ENCODE measurements around the gene TMEM18.
A peak's percentile ranks its signal among the peaks of the same experiment; 100 is the strongest.

Gene TMEM18

GRCh38 chr2:678964-679363 lies 1.8 kb upstream of the TMEM18 start:
- H3K4me3 ChIP-seq (replicated peaks in 1 of 2; ENCODE audit: low read depth in 2 of 2, low read length in 2 of 2), result no peak overlapping the region
- TF ChIP-seq, protein P1, sequence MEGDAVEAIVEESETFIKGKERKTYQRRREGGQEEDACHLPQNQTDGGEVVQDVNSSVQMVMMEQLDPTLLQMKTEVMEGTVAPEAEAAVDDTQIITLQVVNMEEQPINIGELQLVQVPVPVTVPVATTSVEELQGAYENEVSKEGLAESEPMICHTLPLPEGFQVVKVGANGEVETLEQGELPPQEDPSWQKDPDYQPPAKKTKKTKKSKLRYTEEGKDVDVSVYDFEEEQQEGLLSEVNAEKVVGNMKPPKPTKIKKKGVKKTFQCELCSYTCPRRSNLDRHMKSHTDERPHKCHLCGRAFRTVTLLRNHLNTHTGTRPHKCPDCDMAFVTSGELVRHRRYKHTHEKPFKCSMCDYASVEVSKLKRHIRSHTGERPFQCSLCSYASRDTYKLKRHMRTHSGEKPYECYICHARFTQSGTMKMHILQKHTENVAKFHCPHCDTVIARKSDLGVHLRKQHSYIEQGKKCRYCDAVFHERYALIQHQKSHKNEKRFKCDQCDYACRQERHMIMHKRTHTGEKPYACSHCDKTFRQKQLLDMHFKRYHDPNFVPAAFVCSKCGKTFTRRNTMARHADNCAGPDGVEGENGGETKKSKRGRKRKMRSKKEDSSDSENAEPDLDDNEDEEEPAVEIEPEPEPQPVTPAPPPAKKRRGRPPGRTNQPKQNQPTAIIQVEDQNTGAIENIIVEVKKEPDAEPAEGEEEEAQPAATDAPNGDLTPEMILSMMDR (IDR thresholded peaks at IDR 0.05; ENCODE audit: low read depth, low read length), result no peak
- no peak for DNase-seq (ENCODE audit: low read depth in 2 of 2)

DNA sequence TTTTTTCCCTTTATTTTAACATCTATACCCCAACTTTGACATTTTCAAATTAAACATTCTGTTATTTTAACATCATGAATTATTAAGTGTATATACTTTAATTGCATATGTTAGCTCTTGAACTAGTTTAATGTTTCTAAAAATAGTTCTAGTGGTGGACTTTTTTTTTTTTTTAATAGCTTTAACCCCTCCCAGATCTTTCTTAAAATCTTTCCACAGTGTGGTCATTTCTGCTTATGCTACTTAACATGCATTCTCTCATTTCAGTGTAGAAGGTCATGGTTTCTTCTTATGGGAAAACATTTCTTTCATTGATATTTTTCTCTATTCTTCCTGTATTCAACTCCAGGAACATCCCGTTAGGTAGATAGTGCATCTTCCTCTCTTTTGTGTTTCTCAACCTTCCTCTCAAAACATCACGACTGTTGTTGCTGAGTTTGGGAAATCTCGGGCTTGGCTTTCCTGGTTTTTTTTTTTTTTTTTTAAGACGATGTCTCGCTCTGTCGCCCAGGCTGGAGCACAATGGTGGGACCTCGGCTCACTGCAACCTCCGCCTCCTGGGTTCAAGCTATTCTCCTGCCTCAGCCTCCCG lies 849 bp upstream of the TMEM18 start:
- DNase-seq (ENCODE audit: low read depth in 2 of 2), result peak; percentile 17 to 18
- H3K4me3 ChIP-seq (replicated peaks in 1 of 2; ENCODE audit: low read depth in 2 of 2, low read length in 2 of 2), result peak overlapping the region; percentile 94 to 97
- TF ChIP-seq, protein P1 (IDR thresholded peaks at IDR 0.05; ENCODE audit: low read depth, low read length), result no peak

GRCh38 chr2:676647-677055 lies 555 bp downstream of the TMEM18 start:
- peak; percentile 99 for DNase-seq (ENCODE audit: low read depth in 2 of 2)
- TF ChIP-seq, protein P1 (IDR thresholded peaks at IDR 0.05; ENCODE audit: low read depth, low read length), result no peak
- H3K4me3 ChIP-seq (replicated peaks in 1 of 2; ENCODE audit: low read depth in 2 of 2, low read length in 2 of 2), result peak overlapping the region; percentile 70 to 77

- peak overlapping the region; percentile 70 to 77 for H3K4me3 ChIP-seq (replicated peaks in 1 of 2; ENCODE audit: low read depth in 2 of 2, low read length in 2 of 2)
- TF ChIP-seq, protein P1 (IDR thresholded peaks at IDR 0.05; ENCODE audit: low read depth, low read length), result peak; percentile 55
- peak; percentile 83 to 96 for DNase-seq (ENCODE audit: low read depth in 2 of 2)
Observed at GRCh38 chr2:675982-676646, 1.1 kb downstream of the TMEM18 start.

DNA sequence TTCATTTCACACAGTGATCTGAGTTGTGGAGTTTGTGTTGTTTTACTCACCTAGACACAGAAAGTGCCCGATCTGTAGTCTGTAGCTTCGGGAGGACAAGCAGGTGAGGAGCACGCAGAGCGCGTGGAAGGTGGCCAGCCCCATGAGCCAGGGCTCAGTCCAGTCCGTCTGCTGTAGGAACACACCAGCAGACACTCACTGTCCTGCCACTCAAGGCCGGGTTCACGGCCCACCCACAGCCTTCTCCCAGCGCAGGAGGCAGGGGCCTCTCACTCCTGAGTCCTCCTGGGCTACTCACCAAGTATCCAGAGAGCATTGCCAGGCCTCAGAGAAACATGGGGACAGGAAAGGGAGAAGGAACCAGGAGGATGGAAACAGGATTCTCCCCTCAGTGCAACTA lies 1.7 kb downstream of the TMEM18 start:
- TF ChIP-seq, protein P1 (IDR thresholded peaks at IDR 0.05; ENCODE audit: low read depth, low read length), result no peak
- peak in 1 of 2 donors; percentile 15 for DNase-seq (ENCODE audit: low read depth in 2 of 2)
- H3K4me3 ChIP-seq (replicated peaks in 1 of 2; ENCODE audit: low read depth in 2 of 2, low read length in 2 of 2), result no peak overlapping the region

DNA sequence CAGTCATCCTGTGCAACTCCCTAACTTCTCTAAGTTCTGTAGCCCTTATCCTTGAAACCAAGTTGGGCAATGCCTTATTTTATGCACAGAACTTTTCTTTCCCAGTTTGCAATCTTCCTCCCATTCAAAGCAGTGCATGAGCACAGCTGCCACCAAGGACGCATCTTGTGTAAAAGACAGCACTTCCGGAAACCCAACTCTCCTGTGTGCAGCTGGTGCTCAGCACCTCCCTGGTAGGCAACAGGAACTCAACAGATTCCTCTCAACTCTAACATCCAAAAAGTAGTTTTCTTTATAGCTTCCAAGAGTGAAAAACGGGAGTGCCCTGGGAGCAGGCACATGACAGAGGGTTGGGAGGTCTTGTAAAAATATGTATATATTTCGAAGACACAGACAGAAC lies 2.2 kb downstream of the TMEM18 start:
- DNase-seq (ENCODE audit: low read depth in 2 of 2), result peak in 1 of 2 donors; percentile 1
- TF ChIP-seq, protein P1 (IDR thresholded peaks at IDR 0.05; ENCODE audit: low read depth, low read length), result no peak
- H3K4me3 ChIP-seq (replicated peaks in 1 of 2; ENCODE audit: low read depth in 2 of 2, low read length in 2 of 2), result no peak overlapping the region
